Stimulated activated CD8-positive, alpha-beta memory T cell treated with anti-CD3 and anti-CD28 coated beads, Interleukin-7, amount 100 ng/mL, for 48 hours (primary cell): ENCODE data around the gene FBXO41.

ENCODE experiments used
- DNase-seq, 2 donors: peaks; one replicate each; pipeline ENCODE4 v3.0.0-alpha.2; 2020; ENCODE audit warnings: low read depth in 1 of 2; ENCODE audit errors: extremely low read depth in 1 of 2

Gene FBXO41

GRCh38 chr2:73217826-73218225 lies 66.5 kb downstream of the FBXO41 start:
- no peak for DNase-seq

DNA sequence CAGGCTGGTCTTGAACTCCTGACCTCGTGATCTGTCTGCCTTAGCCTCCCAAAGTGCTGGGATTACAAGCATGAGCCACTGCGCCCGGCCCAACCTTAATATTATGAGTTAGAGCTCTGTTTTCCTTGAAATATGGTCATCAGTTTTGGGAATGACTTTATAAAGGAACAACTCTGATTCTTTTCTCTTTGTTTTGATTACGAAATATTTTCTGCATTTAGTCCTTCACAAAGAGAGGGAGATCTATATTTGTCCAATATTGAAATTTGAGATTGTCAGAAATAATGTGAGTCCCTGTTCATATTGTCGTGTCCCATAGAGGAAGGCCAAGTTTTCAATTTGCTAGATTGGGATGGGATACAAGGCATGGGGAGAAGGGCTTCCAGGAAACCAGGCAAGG lies 67.1 kb downstream of the FBXO41 start:
- DNase-seq = no peak

DNA sequence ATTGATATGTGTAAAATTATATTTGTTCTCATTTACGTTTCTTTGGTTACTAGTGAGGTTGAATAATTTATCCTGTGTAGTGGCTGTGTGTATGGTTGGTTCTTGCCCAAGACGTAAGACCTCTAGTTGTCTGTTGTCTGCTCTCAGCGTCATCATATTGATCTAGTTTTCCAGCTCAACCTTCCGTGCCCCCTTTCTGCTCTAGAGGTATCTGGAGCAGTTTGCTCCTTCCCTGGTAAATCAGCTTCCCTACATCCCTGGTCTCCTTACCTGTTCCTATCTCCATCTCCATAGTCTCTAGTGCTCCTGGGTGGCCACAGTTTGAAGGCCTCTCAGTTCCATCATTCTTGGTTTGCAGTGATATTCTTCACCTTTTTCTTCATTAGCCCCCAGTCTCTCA lies 69.0 kb downstream of the FBXO41 start:
- no peak for DNase-seq

DNA sequence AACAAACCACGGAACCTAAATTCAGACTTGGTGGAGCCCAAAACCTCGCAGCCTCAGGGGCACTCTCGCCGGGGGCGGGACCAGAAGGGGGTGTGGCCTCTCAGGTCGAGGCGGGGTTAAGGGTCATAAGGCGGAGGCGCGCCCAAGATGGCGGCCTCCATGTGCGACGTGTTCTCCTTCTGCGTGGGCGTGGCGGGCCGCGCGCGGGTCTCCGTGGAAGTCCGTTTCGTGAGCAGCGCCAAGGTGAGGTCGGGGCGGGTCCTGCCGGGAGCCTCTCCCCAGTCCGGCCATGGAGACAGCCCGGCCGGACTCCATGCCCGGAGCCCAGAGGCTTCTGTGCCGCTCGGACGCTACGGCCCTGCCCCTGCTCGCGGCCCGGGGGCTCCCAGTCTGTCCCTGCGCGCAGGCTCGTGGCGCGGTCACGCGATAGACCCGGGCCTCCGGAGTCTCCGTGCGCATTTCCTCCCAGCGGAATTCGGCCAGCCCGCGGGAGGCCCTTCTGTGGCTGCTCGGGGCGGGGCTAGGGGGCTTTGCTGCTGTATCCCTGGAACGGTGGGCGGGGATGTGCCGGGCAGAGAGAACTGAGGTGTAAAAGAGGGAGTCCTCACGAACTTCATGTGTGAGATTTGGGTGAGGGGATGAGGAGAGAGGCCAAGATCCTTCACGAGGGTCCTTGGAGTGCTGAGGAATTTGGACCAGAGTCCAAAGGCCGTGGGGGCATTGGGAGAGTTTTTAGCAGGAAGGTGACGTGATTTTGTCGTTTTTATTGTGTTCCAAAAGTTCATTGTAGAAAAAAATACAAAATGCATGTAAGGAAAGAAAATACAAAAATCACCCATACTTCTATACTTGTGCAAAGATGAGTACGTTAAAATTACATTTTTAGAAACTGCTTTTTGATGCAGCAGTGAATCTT lies 69.9 kb downstream of the FBXO41 start, which contains the start of gene SMYD5:
SMYD5 (plus strand) TSS at position 126 of the 916 bp plus-strand sequence; CDS start at position 148, 22 bp downstream.
- DNase-seq = peak; percentile 83 to 86

DNA sequence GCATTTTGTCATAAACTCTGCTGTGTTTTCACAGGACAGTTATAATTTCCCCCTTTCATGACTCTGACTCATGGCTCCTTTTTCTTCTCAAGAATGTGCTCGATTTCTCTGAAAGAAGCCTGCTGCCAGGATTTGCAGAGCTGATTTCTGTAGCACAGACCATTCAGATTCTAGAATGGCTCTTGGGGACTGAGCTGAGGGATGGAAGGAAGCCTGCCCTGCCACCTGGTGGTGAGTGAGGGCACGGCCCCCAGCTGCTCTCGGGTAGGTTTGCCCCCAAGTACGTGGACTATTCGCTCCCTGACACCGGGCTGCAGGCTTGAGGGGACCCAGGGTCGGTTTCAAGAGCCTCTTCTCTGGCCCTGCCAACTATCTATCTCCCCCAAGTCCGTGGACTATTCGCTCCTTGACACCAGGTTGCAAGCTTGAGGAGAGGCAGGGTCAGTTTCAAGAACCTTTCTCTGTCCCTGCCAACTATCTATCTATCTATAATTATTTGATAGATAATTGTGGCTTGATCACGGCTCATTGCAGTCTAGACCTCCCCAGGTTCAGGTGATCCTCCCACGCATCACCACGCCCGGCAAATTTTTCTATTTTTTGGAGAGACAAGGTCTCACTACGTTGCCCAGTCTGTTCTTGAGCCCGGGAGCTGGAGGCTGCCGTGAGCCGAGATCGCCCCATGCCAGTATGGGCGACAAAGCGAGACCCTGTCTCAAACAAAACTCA lies 71.7 kb downstream of the FBXO41 start:
- DNase-seq = peak; percentile 45 to 61

GRCh38 chr2:73212098-73212447 lies 72.2 kb downstream of the FBXO41 start:
- no peak for DNase-seq

- no peak for DNase-seq
Measured at GRCh38 chr2:73210696-73211095, 73.6 kb downstream of the FBXO41 start.

GRCh38 chr2:73210019-73210418 lies 74.3 kb downstream of the FBXO41 start:
- DNase-seq = no peak

- DNase-seq = no peak
Measured at GRCh38 chr2:73208258-73208657, 76.0 kb downstream of the FBXO41 start.

GRCh38 chr2:73205611-73206010 lies 78.7 kb downstream of the FBXO41 start:
- DNase-seq = no peak
